Activated CD8-positive, alpha-beta T cell treated with anti-CD3 and anti-CD28 coated beads for 36 hours (primary cell): ENCODE measurements around the gene PHETA1. TPM values are rescaled to one million over a fixed set of nuclear protein-coding genes. Genes with fewer than 3 reads are reported as not detected.

Experiments
- ATAC-seq: fragments of 200-7000 bp; cut with Tn5 transposase; one replicate; pipeline ENCODE4 v1.10.0; 2021; ENCODE audit warnings: mild to moderate bottlenecking, moderate library complexity
- CTCF ChIA-PET: fragments of 350-600 bp; sonication (Branson Sonifier 250); formaldehyde crosslinking; loops from one replicate; lab custom pipeline; 2021; ENCODE audit warnings: antibody characterized with exemption; lab: Charles Lee
- POLR2A ChIA-PET: fragments of 350-600 bp; sonication (Branson Sonifier 250); formaldehyde crosslinking; loops from one replicate; lab custom pipeline; 2021; ENCODE audit warnings: antibody characterized with exemption; lab: Charles Lee
- DNase-seq: peaks from one replicate; pipeline ENCODE4 v3.0.0-alpha.2; 2020
- H3K27ac Mint-ChIP-seq: one replicate; pipeline ENCODE4 v1.8.0; 2021; ENCODE audit warnings: mild to moderate bottlenecking, mixed read lengths
- H3K27me3 Mint-ChIP-seq: one replicate; pipeline ENCODE4 v1.8.0; 2021; ENCODE audit warnings: mixed read lengths
- H3K36me3 Mint-ChIP-seq: one replicate; pipeline ENCODE4 v1.8.0; 2021; ENCODE audit warnings: low read depth, mixed read lengths
- H3K4me1 Mint-ChIP-seq: one replicate; pipeline ENCODE4 v1.8.0; 2021; ENCODE audit warnings: low read depth, mixed read lengths
- H3K4me3 Mint-ChIP-seq: one replicate; pipeline ENCODE4 v1.8.0; 2021; ENCODE audit warnings: mild to moderate bottlenecking, moderate library complexity, mixed read lengths
- H3K9me3 Mint-ChIP-seq: one replicate; pipeline ENCODE4 v1.8.0; 2021; ENCODE audit warnings: mixed read lengths
- intact Hi-C: fragments of 100-400 bp; cut with micrococcal nuclease; formaldehyde crosslinking; loops from one replicate; pipeline ENCODE4 v1.10.0; 2022
- total RNA-seq, 2 experiments: library from RNA; stranded (reverse); gene quantifications; one replicate each; pipeline ENCODE4 v1.2.3, GENCODE V29; 2021
- TF ChIP-seq, protein P1 (sequence below): fragments of 200-600 bp; IDR thresholded peaks from one replicate; pipeline ENCODE4 v1.8.0; 2022; ENCODE audit warnings: antibody characterized with exemption, mild to moderate bottlenecking

Gene PHETA1
- total RNA-seq, 2 experiments from 2014 or later, result 1.2 to 1.7 TPM

DNA sequence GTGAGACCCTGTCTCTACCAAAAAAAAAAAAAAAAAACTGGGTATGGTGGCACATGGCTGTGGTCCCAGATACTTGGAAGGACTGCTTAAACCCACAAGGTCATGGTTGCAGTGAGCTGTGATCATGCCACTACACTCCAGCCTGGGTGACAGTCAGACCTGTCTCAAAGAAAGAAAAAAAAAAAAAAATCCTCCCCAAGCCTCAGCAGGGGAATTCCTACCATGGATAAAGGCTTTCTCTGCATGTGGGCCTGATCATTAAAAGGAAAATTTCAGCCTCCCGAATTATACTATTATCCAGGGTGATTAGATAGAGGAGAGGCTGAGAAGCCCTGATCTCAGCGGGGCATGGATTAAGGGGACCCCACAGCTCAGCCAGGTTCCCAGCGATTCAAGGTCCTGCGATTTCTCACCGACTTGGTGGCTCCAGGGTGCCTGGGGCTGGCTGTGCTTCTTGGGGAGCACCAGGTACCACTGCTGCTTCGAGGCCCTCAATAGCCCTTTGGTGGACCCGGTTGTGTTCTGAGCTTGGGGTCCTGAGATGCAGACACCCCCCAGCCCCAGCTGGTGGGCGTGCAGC is 42.4 kb upstream of the PHETA1 start:
- DNase-seq (peak; percentile 42), ATAC-seq (peak; percentile 20)
- Mint-ChIP-seq H3K9me3 (no peaks in the 10 kb centered on the region), H3K4me1 (peaks cover 69% of the 10 kb centered on the region), H3K27me3 (no peaks in the 10 kb centered on the region), H3K36me3 (peaks cover 54% of the 10 kb centered on the region), H3K4me3 (peak overlapping the region; percentile 51), H3K27ac (peak overlapping the region; percentile 80)
- ChIA-PET POLR2A (interaction anchor here (1.1 to 13.4 kb wide), 4 partner anchors 14 to 52 kb away, joined by 3 to 225 read pairs (median 8); no protein-coding TSS in a partner anchor), CTCF (interaction anchor here (1.6 to 25.6 kb wide), 3 partner anchors 13 to 26 kb away, joined by 6 to 1222 read pairs (median 91); no protein-coding TSS in a partner anchor)
- intact Hi-C loops, result no loop called here
- TF ChIP-seq, protein P1, sequence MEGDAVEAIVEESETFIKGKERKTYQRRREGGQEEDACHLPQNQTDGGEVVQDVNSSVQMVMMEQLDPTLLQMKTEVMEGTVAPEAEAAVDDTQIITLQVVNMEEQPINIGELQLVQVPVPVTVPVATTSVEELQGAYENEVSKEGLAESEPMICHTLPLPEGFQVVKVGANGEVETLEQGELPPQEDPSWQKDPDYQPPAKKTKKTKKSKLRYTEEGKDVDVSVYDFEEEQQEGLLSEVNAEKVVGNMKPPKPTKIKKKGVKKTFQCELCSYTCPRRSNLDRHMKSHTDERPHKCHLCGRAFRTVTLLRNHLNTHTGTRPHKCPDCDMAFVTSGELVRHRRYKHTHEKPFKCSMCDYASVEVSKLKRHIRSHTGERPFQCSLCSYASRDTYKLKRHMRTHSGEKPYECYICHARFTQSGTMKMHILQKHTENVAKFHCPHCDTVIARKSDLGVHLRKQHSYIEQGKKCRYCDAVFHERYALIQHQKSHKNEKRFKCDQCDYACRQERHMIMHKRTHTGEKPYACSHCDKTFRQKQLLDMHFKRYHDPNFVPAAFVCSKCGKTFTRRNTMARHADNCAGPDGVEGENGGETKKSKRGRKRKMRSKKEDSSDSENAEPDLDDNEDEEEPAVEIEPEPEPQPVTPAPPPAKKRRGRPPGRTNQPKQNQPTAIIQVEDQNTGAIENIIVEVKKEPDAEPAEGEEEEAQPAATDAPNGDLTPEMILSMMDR, result no peak

DNA sequence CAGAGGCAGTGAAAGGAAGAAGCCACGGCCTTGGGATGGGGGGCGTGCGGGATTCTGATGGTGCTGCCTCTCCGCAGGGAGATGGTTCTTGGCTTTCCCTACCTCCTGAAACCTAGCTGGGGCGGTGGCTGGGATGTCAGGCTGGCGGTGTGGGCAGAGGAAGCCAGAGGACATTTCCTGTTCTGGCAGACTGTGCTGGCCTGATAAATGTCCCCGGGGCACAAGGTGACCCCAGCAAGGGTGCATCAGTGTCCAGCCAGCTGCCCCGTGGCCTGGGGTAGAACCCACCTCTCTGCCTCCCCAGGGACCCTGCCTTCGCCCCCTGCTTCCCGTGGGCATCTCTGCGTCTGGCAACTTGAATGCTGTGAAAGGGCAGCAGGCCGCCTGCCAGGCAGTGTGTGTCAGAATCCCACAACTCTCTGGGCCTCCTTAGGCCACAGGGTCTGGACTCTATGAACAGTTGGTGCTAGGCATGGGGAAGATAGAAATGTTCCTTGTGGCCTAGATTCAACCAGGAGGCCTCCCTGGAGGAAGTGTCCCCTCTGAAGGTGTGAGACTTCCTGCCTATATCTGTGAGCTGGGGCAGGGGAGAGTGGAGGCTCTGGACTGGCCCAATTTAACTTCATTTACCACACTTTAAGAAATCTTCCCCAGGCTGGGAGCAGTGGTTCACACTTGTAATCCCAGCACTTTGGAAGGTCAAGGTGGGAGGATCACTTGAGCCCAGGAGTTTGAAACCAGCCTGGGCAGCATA is 41.7 kb upstream of the PHETA1 start:
- TF ChIP-seq, protein P1, result no peak
- no peak for DNase-seq
- ATAC-seq, result no peak
- intact Hi-C loops, result no loop called here
- Mint-ChIP-seq H3K4me3 (peak overlapping the region; percentile 51), H3K36me3 (peaks cover 53% of the 10 kb centered on the region), H3K27me3 (no peaks in the 10 kb centered on the region), H3K4me1 (peaks cover 67% of the 10 kb centered on the region), H3K27ac (peak overlapping the region; percentile 80), H3K9me3 (no peaks in the 10 kb centered on the region)
- POLR2A ChIA-PET, result interaction anchor here (13.4 kb wide), 1 partner anchor 15 kb away, joined by 225 read pairs; no protein-coding TSS in a partner anchor
- CTCF ChIA-PET, result interaction anchor here (10.5 to 25.6 kb wide), 2 partner anchors 14 to 27 kb away, joined by 91 to 1222 read pairs; no protein-coding TSS in a partner anchor

- peak overlapping the region; percentile 97 for H3K4me3 Mint-ChIP-seq
- ATAC-seq, result no peak
- CTCF ChIA-PET, result interaction anchor here (10.5 to 25.6 kb wide), 2 partner anchors 13 to 28 kb away, joined by 91 to 1222 read pairs; no protein-coding TSS in a partner anchor
Observed at GRCh38 chr12:111409780-111410430, 41.0 kb upstream of the PHETA1 start.

GRCh38 chr12:111409403-111409779 is 40.5 kb upstream of the PHETA1 start:
- Mint-ChIP-seq H3K4me3 (peak overlapping the region; percentile 97), H3K36me3 (peaks cover 44% of the 10 kb centered on the region), H3K9me3 (no peaks in the 10 kb centered on the region), H3K27ac (peak overlapping the region; percentile 95), H3K4me1 (peaks cover 64% of the 10 kb centered on the region), H3K27me3 (no peaks in the 10 kb centered on the region)
- intact Hi-C loops, result no loop called here
- TF ChIP-seq, protein P1, result no peak
- ATAC-seq (no peak), DNase-seq (no peak)
- ChIA-PET CTCF (interaction anchor here (10.5 to 25.6 kb wide), 2 partner anchors 13 to 28 kb away, joined by 91 to 1222 read pairs; no protein-coding TSS in a partner anchor), POLR2A (interaction anchor here (1.0 to 13.4 kb wide), 5 partner anchors 16 to 42 kb away, joined by 3 to 225 read pairs (median 30); no protein-coding TSS in a partner anchor)

More at GRCh38 chr12:111409780-111410430, 41.0 kb upstream of the PHETA1 start:
- intact Hi-C loops, result no loop called here
- H3K4me1 Mint-ChIP-seq, result peaks cover 63% of the 10 kb centered on the region
- no peaks in the 10 kb centered on the region for H3K27me3 Mint-ChIP-seq
- peak; percentile 61 for DNase-seq
- peaks cover 49% of the 10 kb centered on the region for H3K36me3 Mint-ChIP-seq
- H3K27ac Mint-ChIP-seq, result peak overlapping the region; percentile 95
- POLR2A ChIA-PET, result interaction anchor here (1.0 to 13.4 kb wide), 4 partner anchors 15 to 42 kb away, joined by 3 to 225 read pairs (median 18); no protein-coding TSS in a partner anchor
- H3K9me3 Mint-ChIP-seq, result no peaks in the 10 kb centered on the region
- TF ChIP-seq, protein P1, result no peak
